HepG2 (cell line): Measurements from ENCODE around the gene PPP4R2.

Experiments
- CEBPB ChIP-seq: IDR thresholded peaks from 2 replicates; pipeline ENCODE4 v1.6.1; 2011; ENCODE audit warnings: low read depth, low read length, improper control_type of control experiment, borderline replicate concordance
- FOSL1 ChIP-seq: sonication (generic); formaldehyde crosslinking; IDR thresholded peaks from 2 replicates; pipeline ENCODE4 v1.9.0; 2021; ENCODE audit warnings: missing genetic modification reagents, borderline replicate concordance
- MXI1 ChIP-seq: IDR thresholded peaks from 3 replicates; pipeline ENCODE4 v1.6.1; 2012; ENCODE audit warnings: low read depth, low read length, inconsistent platforms, borderline replicate concordance
- NFE2 ChIP-seq: sonication (generic); formaldehyde crosslinking; IDR thresholded peaks from 2 replicates; pipeline ENCODE4 v1.4.0; 2020; ENCODE audit warnings: missing genetic modification reagents
- RBM22 ChIP-seq: fragments of 200-400 bp; formaldehyde crosslinking; optimal IDR thresholded peaks from 2 replicates; pipeline ENCODE3; 2017; ENCODE audit warnings: mild to moderate bottlenecking, low read length, moderate library complexity
- TF ChIP-seq, protein P1 (sequence below): IDR thresholded peaks from 2 replicates; pipeline ENCODE4 v1.6.1; 2016
- TF ChIP-seq, protein P2 (sequence below): sonication (generic); formaldehyde crosslinking; IDR thresholded peaks from 2 replicates; pipeline ENCODE4 v1.5.0; 2020; ENCODE audit warnings: mild to moderate bottlenecking, missing genetic modification reagents, moderate library complexity

DNA sequence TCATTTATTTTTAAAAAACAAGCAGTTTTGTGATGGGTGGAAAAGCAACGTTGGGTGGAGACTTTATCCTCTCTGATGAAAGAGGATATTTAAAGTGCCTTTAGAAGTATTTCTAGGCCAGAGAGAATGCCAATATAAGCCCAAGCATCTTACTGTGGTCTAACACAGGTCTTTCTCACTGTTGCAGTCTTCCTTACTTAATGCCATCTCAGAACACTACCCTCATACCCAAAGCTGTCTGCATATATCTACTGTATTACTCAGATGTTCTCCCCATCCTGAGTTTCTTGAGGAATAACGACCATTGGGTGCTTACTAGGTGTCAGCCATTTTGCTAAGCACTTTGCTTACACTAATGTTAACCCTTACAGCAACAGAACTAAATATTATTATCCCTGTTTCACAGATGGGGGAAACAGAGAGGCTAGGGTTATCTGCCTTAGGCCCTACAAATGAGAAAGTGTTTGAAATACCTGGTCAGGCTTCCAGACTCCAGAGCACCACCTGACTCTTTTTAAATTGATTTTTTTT, 35.0 kb downstream of the PPP4R2 start:
- TF ChIP-seq, protein P1, sequence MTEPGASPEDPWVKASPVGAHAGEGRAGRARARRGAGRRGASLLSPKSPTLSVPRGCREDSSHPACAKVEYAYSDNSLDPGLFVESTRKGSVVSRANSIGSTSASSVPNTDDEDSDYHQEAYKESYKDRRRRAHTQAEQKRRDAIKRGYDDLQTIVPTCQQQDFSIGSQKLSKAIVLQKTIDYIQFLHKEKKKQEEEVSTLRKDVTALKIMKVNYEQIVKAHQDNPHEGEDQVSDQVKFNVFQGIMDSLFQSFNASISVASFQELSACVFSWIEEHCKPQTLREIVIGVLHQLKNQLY (CRISPR knock-in tag): no peak
- no peak for TF ChIP-seq FOSL1 (CRISPR knock-in tag)
- no peak for TF ChIP-seq MXI1
- TF ChIP-seq NFE2 (CRISPR knock-in tag): no peak
- TF ChIP-seq CEBPB: no peak
- no peak for TF ChIP-seq RBM22
- TF ChIP-seq, protein P2, sequence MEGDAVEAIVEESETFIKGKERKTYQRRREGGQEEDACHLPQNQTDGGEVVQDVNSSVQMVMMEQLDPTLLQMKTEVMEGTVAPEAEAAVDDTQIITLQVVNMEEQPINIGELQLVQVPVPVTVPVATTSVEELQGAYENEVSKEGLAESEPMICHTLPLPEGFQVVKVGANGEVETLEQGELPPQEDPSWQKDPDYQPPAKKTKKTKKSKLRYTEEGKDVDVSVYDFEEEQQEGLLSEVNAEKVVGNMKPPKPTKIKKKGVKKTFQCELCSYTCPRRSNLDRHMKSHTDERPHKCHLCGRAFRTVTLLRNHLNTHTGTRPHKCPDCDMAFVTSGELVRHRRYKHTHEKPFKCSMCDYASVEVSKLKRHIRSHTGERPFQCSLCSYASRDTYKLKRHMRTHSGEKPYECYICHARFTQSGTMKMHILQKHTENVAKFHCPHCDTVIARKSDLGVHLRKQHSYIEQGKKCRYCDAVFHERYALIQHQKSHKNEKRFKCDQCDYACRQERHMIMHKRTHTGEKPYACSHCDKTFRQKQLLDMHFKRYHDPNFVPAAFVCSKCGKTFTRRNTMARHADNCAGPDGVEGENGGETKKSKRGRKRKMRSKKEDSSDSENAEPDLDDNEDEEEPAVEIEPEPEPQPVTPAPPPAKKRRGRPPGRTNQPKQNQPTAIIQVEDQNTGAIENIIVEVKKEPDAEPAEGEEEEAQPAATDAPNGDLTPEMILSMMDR (CRISPR knock-in tag): no peak
